HepG2 (cell line): ENCODE results near the gene PRKN. TPM values are rescaled to one million over a fixed set of nuclear protein-coding genes. Genes with fewer than 3 reads are reported as not detected.

Source experiments
- ATAC-seq: fragments of 200-7000 bp; cut with Tn5 transposase; 3 replicates; pipeline ENCODE4 v1.9.1; 2020; ENCODE audit warnings: mild to moderate bottlenecking, moderate library complexity
- BruUV-seq: library from RNA; stranded (reverse); fragments of 400-500 nt; replicated peaks from 2 replicates; lab custom pipeline; 2021; lab: Mats Ljungman, UMichigan
- CTCF ChIA-PET: fragments of 300-600 bp; formaldehyde crosslinking; extraction: SDS; loops from one replicate; lab custom pipeline; 2021; ENCODE audit warnings: low total read pairs, inconsistent platforms, low intra/inter-chr PET ratio; lab: Yijun Ruan, JAX
- POLR2A ChIA-PET: fragments of 350-600 bp; sonication (Branson Sonifier 250); formaldehyde crosslinking; loops from one replicate; lab custom pipeline; 2020; ENCODE audit warnings: antibody characterized with exemption, inconsistent platforms; lab: Yijun Ruan, JAX
- DNase-seq: peaks from one replicate; pipeline ENCODE4 v3.0.0-alpha.2; 2015; ENCODE audit warnings: low spot score
- FAIRE-seq: peaks from 3 replicates; lab custom pipeline; 2011; peaks lifted over from hg19 to GRCh38; lab: Jason Lieb, UNC
- H2AFZ ChIP-seq: one replicate; pipeline ENCODE4 v1.6.1; 2011; ENCODE audit warnings: low read length, inconsistent platforms
- H3K27ac ChIP-seq: fragments of 300-600 bp; 3 replicates; pipeline ENCODE4 v1.8.0; 2011; ENCODE audit warnings: mixed run types, mild to moderate bottlenecking, mixed read lengths, low read length, inconsistent platforms; ENCODE audit not compliant: insufficient read depth; ENCODE audit errors: extremely low read length
- H3K27me3 ChIP-seq, 2 experiments: fragments of 200-600 bp in 1 of 2; 2 replicates in 1 of 2; 3 replicates in 1 of 2; pipeline versions ENCODE4 v1.6.0 to v1.8.0; 2011; ENCODE audit warnings: low read length in 2 of 2, mild to moderate bottlenecking in 2 of 2, moderate library complexity in 2 of 2, inconsistent platforms in 1 of 2; ENCODE audit not compliant: insufficient read depth in 2 of 2, control insufficient read depth in 1 of 2
- H3K36me3 ChIP-seq, 2 experiments: fragments of 200-600 bp in 1 of 2; replicated peaks in 1 of 2; 2 replicates in 1 of 2; 3 replicates in 1 of 2; pipeline versions ENCODE4 v1.5.1 to v1.8.0; 2011; ENCODE audit warnings: low read length in 2 of 2, inconsistent platforms in 1 of 2; ENCODE audit not compliant: insufficient read depth in 2 of 2, control insufficient read depth in 1 of 2
- H3K4me1 ChIP-seq: 2 replicates; pipeline ENCODE4 v1.5.1; 2012; ENCODE audit warnings: low read length, inconsistent platforms; ENCODE audit not compliant: insufficient read depth
- H3K4me2 ChIP-seq: 2 replicates; pipeline ENCODE4 v1.6.0; 2011; ENCODE audit warnings: low read depth, low read length, inconsistent platforms
- H3K4me3 ChIP-seq, 3 experiments: fragments of 200-600 bp in 1 of 3; sonication (generic), shearing (Covaris generic) in 1 of 3; replicated peaks in 1 of 3; 2 replicates each; pipeline ENCODE4 v1.5.1; 2011 to 2016; ENCODE audit warnings: low read length in 3 of 3, inconsistent platforms in 2 of 3, low read depth in 2 of 3, mild to moderate bottlenecking in 2 of 3, control low read depth in 1 of 3, mixed read lengths in 1 of 3; ENCODE audit not compliant: insufficient read depth in 1 of 3
- H3K79me2 ChIP-seq: one replicate; pipeline ENCODE4 v1.6.1; 2011; ENCODE audit warnings: low read length, inconsistent platforms; ENCODE audit not compliant: insufficient read depth
- H3K9ac ChIP-seq: 2 replicates; pipeline ENCODE4 v1.6.0; 2011; ENCODE audit warnings: mild to moderate bottlenecking, low read depth, low read length, inconsistent platforms; ENCODE audit not compliant: insufficient read depth
- H3K9me3 ChIP-seq: 2 replicates; pipeline ENCODE4 v1.5.1; 2012; ENCODE audit warnings: mild to moderate bottlenecking, low read length
- H4K20me1 ChIP-seq: 2 replicates; pipeline ENCODE4 v1.6.0; 2011; ENCODE audit warnings: inconsistent platforms, mild to moderate bottlenecking, low read length, moderate library complexity; ENCODE audit not compliant: insufficient read depth
- FUBP1 ChIP-seq: sonication (generic); formaldehyde crosslinking; IDR thresholded peaks from 2 replicates; pipeline ENCODE4 v1.5.1; 2020; ENCODE audit warnings: missing genetic modification reagents, mild to moderate bottlenecking, borderline replicate concordance
- ISX ChIP-seq: sonication (generic); formaldehyde crosslinking; conservative IDR thresholded peaks from 2 replicates; pipeline ENCODE4 v1.5.0; 2020; ENCODE audit warnings: missing genetic modification reagents
- MAF1 ChIP-seq: sonication (generic); formaldehyde crosslinking; IDR thresholded peaks from 2 replicates; pipeline ENCODE4 v1.5.0; 2020; ENCODE audit warnings: missing genetic modification reagents, borderline replicate concordance
- MXD1 ChIP-seq: sonication (generic); formaldehyde crosslinking; IDR thresholded peaks from 2 replicates; pipeline ENCODE4 v1.4.0; 2020; ENCODE audit warnings: mild to moderate bottlenecking, missing genetic modification reagents
- NAIF1 ChIP-seq: sonication (generic); formaldehyde crosslinking; IDR thresholded peaks from 2 replicates; pipeline ENCODE4 v1.5.0; 2020; ENCODE audit warnings: mild to moderate bottlenecking, missing genetic modification reagents, borderline replicate concordance
- RXRB ChIP-seq: IDR thresholded peaks from 2 replicates; pipeline ENCODE4 v1.6.1; 2016; ENCODE audit warnings: borderline replicate concordance, missing genetic modification reagents, missing compliant biosample characterization
- TEF ChIP-seq: sonication (generic); formaldehyde crosslinking; IDR thresholded peaks from 2 replicates; pipeline ENCODE4 v1.5.0; 2020; ENCODE audit warnings: missing genetic modification reagents
- ZNF234 ChIP-seq: sonication (generic); formaldehyde crosslinking; conservative IDR thresholded peaks from 2 replicates; pipeline ENCODE4 v1.5.1; 2020; ENCODE audit warnings: mild to moderate bottlenecking, missing genetic modification reagents
- ZNF337 ChIP-seq: sonication (generic); formaldehyde crosslinking; IDR thresholded peaks from 2 replicates; pipeline ENCODE4 v1.5.1; 2020; ENCODE audit warnings: missing genetic modification reagents, low read depth, mild to moderate bottlenecking, borderline replicate concordance
- ZNF546 ChIP-seq: sonication (generic); formaldehyde crosslinking; conservative IDR thresholded peaks from 2 replicates; pipeline ENCODE4 v1.8.1; 2023; ENCODE audit warnings: mild to moderate bottlenecking, missing genetic modification reagents
- ZNF616 ChIP-seq: sonication (generic); formaldehyde crosslinking; IDR thresholded peaks from 2 replicates; pipeline ENCODE4 v1.5.0; 2020; ENCODE audit warnings: low read depth, mild to moderate bottlenecking, missing genetic modification reagents
- ZNF775 ChIP-seq: sonication (generic); formaldehyde crosslinking; IDR thresholded peaks from 2 replicates; pipeline ENCODE4 v1.4.0; 2020; ENCODE audit warnings: missing genetic modification reagents, mild to moderate bottlenecking, moderate library complexity, borderline replicate concordance
- WGBS: methylation state at CpG from one replicate; pipeline ENCODE4 v1.1.6; 2017; ENCODE audit warnings: low lambda C conversion rate; 5-methylcytosine and 5-hydroxymethylcytosine counted together
- in situ Hi-C: cut with HindIII; loops from 2 replicates; pipeline ENCODE4 v1.10.0; 2017; ENCODE audit warnings: low pct_unique_long_range_greater_than_20kb; ENCODE audit not compliant: extremely low pct_ligation_motif_present
- intact Hi-C: fragments of 100-400 bp; cut with micrococcal nuclease; formaldehyde crosslinking; loops from one replicate; pipeline ENCODE4 v1.10.0; 2022; ENCODE audit not compliant: unreplicated experiment
- polyA plus RNA-seq, 8 experiments: library from polyadenylated mRNA; depleted of rRNA in 3 of 8; stranded (reverse) in 7 of 8; unstranded in 1 of 8; fragments of >200 nt; fragmentation: Illumina TruSeq in 4 of 8; extraction: Trizol in 4 of 8; gene quantifications; 2 replicates each; pipeline versions ENCODE4 v1.2.1 to v1.2.3, GENCODE V29; 2011 to 2016; ENCODE audit warnings: low read depth in 4 of 8, missing spikeins in 1 of 8, mixed read lengths in 1 of 8; ENCODE audit not compliant: insufficient read depth in 1 of 8
- total RNA-seq, 5 experiments: library from RNA; depleted of rRNA; stranded (reverse); fragments of >200 nt; fragmentation: Illumina TruSeq; extraction: Trizol; gene quantifications; 2 replicates each; pipeline ENCODE4 v1.2.3, GENCODE V29; 2016; ENCODE audit warnings: low read depth in 1 of 5
- TF ChIP-seq, protein P1 (sequence below): sonication (generic); formaldehyde crosslinking; IDR thresholded peaks from 2 replicates; pipeline ENCODE4 v1.4.0; 2020; ENCODE audit warnings: missing genetic modification reagents, borderline replicate concordance
- TF ChIP-seq, protein P2 (sequence below): sonication (generic); formaldehyde crosslinking; IDR thresholded peaks from 2 replicates; pipeline ENCODE4 v1.4.0; 2020; ENCODE audit warnings: mild to moderate bottlenecking, low read depth, missing genetic modification reagents
- TF ChIP-seq, protein P3 (sequence below): sonication (generic); formaldehyde crosslinking; IDR thresholded peaks from 2 replicates; pipeline ENCODE4 v1.9.0; 2022; ENCODE audit warnings: low read depth, missing genetic modification reagents

Gene PRKN
- total and polyA plus RNA-seq, 2 of the 13 experiments (the other 11 are each of a cell fraction or from before 2014, with no cell fraction given) = 0.31 to 0.44 TPM

DNA sequence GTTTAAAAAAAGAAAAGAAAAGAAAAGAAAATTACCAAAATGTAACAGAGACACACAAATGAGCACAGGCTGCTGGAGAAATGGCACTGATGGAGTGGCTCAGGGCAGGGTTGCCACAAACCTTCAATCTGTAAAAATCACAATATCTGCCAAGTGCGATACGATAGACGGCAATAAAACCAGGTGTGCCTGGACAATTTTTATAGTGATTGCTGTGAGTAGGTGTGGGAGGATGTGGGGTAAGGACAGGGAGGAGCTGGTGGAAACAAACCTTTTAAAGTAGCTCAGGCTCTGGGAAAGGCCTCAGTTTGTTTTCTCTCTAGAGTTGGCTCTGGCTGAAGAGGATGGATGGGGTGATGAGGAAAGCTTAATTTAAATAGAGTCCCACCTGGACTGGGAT, 861.0 kb downstream of the PRKN start:
- Histone ChIP-seq H3K4me1 (no peaks in the 10 kb centered on the region), H4K20me1 (no peaks in the 10 kb centered on the region; the same call in 1 of the 2 replicates), H3K27ac (no peak overlapping the region), H3K79me2 (no peaks in the 10 kb centered on the region), H3K4me3 (no peak overlapping the region), H2AFZ (no peak overlapping the region), H3K9ac (no peak overlapping the region), H3K27me3 (no peaks in the 10 kb centered on the region), H3K4me2 (no peak overlapping the region), H3K36me3 (no peaks in the 10 kb centered on the region), H3K9me3 (no peaks in the 10 kb centered on the region)
- WGBS = 77% methylated on average over 3 of the region's 3 CpGs
- intact Hi-C loops = no loop called here
- POLR2A ChIA-PET = no interaction called here
- ATAC-seq = no peak
- no peak for FAIRE-seq
- CTCF ChIA-PET = no interaction called here
- no peak for DNase-seq
- BruUV-seq = no TSS peak
- in situ Hi-C loops = no loop called here
- no peak for TF ChIP-seq ISX (CRISPR knock-in tag)
- no peak for TF ChIP-seq ZNF234 (CRISPR knock-in tag)
- no peak for TF ChIP-seq MAF1
- no peak for TF ChIP-seq ZNF337 (CRISPR knock-in tag)
- TF ChIP-seq NAIF1 = no peak
- TF ChIP-seq, protein P1, sequence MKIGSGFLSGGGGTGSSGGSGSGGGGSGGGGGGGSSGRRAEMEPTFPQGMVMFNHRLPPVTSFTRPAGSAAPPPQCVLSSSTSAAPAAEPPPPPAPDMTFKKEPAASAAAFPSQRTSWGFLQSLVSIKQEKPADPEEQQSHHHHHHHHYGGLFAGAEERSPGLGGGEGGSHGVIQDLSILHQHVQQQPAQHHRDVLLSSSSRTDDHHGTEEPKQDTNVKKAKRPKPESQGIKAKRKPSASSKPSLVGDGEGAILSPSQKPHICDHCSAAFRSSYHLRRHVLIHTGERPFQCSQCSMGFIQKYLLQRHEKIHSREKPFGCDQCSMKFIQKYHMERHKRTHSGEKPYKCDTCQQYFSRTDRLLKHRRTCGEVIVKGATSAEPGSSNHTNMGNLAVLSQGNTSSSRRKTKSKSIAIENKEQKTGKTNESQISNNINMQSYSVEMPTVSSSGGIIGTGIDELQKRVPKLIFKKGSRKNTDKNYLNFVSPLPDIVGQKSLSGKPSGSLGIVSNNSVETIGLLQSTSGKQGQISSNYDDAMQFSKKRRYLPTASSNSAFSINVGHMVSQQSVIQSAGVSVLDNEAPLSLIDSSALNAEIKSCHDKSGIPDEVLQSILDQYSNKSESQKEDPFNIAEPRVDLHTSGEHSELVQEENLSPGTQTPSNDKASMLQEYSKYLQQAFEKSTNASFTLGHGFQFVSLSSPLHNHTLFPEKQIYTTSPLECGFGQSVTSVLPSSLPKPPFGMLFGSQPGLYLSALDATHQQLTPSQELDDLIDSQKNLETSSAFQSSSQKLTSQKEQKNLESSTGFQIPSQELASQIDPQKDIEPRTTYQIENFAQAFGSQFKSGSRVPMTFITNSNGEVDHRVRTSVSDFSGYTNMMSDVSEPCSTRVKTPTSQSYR (CRISPR knock-in tag) = no peak
- TF ChIP-seq, protein P2, sequence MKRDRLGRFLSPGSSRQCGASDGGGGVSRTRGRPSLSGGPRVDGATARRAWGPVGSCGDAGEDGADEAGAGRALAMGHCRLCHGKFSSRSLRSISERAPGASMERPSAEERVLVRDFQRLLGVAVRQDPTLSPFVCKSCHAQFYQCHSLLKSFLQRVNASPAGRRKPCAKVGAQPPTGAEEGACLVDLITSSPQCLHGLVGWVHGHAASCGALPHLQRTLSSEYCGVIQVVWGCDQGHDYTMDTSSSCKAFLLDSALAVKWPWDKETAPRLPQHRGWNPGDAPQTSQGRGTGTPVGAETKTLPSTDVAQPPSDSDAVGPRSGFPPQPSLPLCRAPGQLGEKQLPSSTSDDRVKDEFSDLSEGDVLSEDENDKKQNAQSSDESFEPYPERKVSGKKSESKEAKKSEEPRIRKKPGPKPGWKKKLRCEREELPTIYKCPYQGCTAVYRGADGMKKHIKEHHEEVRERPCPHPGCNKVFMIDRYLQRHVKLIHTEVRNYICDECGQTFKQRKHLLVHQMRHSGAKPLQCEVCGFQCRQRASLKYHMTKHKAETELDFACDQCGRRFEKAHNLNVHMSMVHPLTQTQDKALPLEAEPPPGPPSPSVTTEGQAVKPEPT (CRISPR knock-in tag) = no peak
- TF ChIP-seq ZNF546 (CRISPR knock-in tag) = no peak
- TF ChIP-seq ZNF616 (CRISPR knock-in tag) = no peak
- TF ChIP-seq ZNF775 (CRISPR knock-in tag) = no peak
- no peak for TF ChIP-seq FUBP1 (CRISPR knock-in tag)
- TF ChIP-seq MXD1 (CRISPR knock-in tag) = no peak
- TF ChIP-seq TEF (CRISPR knock-in tag) = no peak
- TF ChIP-seq, protein P3, sequence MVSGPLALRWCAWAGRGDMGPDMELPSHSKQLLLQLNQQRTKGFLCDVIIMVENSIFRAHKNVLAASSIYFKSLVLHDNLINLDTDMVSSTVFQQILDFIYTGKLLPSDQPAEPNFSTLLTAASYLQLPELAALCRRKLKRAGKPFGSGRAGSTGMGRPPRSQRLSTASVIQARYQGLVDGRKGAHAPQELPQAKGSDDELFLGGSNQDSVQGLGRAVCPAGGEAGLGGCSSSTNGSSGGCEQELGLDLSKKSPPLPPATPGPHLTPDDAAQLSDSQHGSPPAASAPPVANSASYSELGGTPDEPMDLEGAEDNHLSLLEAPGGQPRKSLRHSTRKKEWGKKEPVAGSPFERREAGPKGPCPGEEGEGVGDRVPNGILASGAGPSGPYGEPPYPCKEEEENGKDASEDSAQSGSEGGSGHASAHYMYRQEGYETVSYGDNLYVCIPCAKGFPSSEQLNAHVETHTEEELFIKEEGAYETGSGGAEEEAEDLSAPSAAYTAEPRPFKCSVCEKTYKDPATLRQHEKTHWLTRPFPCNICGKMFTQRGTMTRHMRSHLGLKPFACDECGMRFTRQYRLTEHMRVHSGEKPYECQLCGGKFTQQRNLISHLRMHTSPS (CRISPR knock-in tag) = no peak
- no peak for TF ChIP-seq RXRB (CRISPR knock-in tag)
